ENCODE data around the gene NCKAP1.
"Not testable (repeated sequence)": the region's sequence is repeated elsewhere in the genome, so short reads cannot be mapped to it uniquely, and the experiment has no call there.

- TF ChIP-seq CTCF (IDR thresholded peaks at IDR 0.05; ENCODE audit: low read depth, low read length, missing input control); REST (IDR thresholded peaks at IDR 0.05); NR2F2 (IDR thresholded peaks at IDR 0.05); MAX (IDR thresholded peaks at IDR 0.05); ZBTB33 (IDR thresholded peaks at IDR 0.05); RAD21 (IDR thresholded peaks at IDR 0.05); YY1 (IDR thresholded peaks at IDR 0.05); JUND (IDR thresholded peaks at IDR 0.05); SP1 (IDR thresholded peaks at IDR 0.05); HNF4A (conservative IDR thresholded peaks at IDR 0.05); EGR1 (IDR thresholded peaks at IDR 0.05; ENCODE audit: low read depth in 2 of 2); FOXA1 (IDR thresholded peaks at IDR 0.05): not testable (repeated sequence)
Observed at GRCh38 chr2:182893035-182893434, 145.2 kb downstream of the NCKAP1 start.

All from liver (tissue), 3 donors.